ENCODE results near the gene CSE1L.

CSE1L gene

GRCh38 chr20:49052334-49052733 lies 6.2 kb downstream of the CSE1L start (continued):
- TF ChIP-seq, protein P1, sequence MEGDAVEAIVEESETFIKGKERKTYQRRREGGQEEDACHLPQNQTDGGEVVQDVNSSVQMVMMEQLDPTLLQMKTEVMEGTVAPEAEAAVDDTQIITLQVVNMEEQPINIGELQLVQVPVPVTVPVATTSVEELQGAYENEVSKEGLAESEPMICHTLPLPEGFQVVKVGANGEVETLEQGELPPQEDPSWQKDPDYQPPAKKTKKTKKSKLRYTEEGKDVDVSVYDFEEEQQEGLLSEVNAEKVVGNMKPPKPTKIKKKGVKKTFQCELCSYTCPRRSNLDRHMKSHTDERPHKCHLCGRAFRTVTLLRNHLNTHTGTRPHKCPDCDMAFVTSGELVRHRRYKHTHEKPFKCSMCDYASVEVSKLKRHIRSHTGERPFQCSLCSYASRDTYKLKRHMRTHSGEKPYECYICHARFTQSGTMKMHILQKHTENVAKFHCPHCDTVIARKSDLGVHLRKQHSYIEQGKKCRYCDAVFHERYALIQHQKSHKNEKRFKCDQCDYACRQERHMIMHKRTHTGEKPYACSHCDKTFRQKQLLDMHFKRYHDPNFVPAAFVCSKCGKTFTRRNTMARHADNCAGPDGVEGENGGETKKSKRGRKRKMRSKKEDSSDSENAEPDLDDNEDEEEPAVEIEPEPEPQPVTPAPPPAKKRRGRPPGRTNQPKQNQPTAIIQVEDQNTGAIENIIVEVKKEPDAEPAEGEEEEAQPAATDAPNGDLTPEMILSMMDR (tag by site-specific recombination; IDR thresholded peaks at IDR 0.05) = no peak
- TF ChIP-seq ZNF521 (tag by site-specific recombination; IDR thresholded peaks at IDR 0.05) = no peak
- TF ChIP-seq ZFP37 (tag by site-specific recombination; IDR thresholded peaks at IDR 0.05) = no peak
- TF ChIP-seq, protein P2, sequence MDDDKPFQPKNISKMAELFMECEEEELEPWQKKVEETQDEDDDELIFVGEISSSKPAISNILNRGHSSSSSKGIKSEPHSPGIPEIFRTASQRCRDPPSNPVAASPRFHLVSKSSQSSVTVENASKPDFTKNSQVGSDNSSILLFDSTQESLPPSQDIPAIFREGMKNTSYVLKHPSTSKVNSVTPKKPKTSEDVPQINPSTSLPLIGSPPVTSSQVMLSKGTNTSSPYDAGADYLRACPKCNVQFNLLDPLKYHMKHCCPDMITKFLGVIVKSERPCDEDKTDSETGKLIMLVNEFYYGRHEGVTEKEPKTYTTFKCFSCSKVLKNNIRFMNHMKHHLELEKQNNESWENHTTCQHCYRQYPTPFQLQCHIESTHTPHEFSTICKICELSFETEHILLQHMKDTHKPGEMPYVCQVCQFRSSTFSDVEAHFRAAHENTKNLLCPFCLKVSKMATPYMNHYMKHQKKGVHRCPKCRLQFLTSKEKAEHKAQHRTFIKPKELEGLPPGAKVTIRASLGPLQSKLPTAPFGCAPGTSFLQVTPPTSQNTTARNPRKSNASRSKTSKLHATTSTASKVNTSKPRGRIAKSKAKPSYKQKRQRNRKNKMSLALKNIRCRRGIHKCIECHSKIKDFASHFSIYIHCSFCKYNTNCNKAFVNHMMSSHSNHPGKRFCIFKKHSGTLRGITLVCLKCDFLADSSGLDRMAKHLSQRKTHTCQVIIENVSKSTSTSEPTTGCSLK (tag by site-specific recombination; IDR thresholded peaks at IDR 0.05) = no peak
- no peak for TF ChIP-seq ZSCAN30 (tag by site-specific recombination; IDR thresholded peaks at IDR 0.05)
- TF ChIP-seq MYNN (tag by site-specific recombination; IDR thresholded peaks at IDR 0.05; ENCODE audit: borderline replicate concordance) = no peak
- no peak for TF ChIP-seq ZNF747 (tag by site-specific recombination; IDR thresholded peaks at IDR 0.05)
- TF ChIP-seq, protein P3, sequence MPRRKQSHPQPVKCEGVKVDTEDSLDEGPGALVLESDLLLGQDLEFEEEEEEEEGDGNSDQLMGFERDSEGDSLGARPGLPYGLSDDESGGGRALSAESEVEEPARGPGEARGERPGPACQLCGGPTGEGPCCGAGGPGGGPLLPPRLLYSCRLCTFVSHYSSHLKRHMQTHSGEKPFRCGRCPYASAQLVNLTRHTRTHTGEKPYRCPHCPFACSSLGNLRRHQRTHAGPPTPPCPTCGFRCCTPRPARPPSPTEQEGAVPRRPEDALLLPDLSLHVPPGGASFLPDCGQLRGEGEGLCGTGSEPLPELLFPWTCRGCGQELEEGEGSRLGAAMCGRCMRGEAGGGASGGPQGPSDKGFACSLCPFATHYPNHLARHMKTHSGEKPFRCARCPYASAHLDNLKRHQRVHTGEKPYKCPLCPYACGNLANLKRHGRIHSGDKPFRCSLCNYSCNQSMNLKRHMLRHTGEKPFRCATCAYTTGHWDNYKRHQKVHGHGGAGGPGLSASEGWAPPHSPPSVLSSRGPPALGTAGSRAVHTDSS (tag by site-specific recombination; IDR thresholded peaks at IDR 0.05) = no peak
- no peak for TF ChIP-seq ZNF223 (tag by site-specific recombination; IDR thresholded peaks at IDR 0.05)
- no peak for TF ChIP-seq ZNF580 (tag by site-specific recombination; IDR thresholded peaks at IDR 0.05)
- TF ChIP-seq, protein P4, sequence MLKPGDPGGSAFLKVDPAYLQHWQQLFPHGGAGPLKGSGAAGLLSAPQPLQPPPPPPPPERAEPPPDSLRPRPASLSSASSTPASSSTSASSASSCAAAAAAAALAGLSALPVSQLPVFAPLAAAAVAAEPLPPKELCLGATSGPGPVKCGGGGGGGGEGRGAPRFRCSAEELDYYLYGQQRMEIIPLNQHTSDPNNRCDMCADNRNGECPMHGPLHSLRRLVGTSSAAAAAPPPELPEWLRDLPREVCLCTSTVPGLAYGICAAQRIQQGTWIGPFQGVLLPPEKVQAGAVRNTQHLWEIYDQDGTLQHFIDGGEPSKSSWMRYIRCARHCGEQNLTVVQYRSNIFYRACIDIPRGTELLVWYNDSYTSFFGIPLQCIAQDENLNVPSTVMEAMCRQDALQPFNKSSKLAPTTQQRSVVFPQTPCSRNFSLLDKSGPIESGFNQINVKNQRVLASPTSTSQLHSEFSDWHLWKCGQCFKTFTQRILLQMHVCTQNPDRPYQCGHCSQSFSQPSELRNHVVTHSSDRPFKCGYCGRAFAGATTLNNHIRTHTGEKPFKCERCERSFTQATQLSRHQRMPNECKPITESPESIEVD (tag by site-specific recombination; IDR thresholded peaks at IDR 0.05) = 0 out of 2 replicates have a peak, but pooled peaks have one; percentile 18

- Histone ChIP-seq H3K36me3 (ENCODE audit: control insufficient read depth in 2 of 2, insufficient read depth in 1 of 2, low read length in 2 of 2) (peaks cover 32 to 64% of the 10 kb centered on the region in 2 experiments; a peak in 2 of 3 replicates), H3K27ac (ENCODE audit: extremely low read depth, low read depth, low read length) (no peak overlapping the region), H3K4me3 (ENCODE audit: low read depth, low read length) (no peak overlapping the region)
These were observed 8.0 kb downstream of the CSE1L start for GRCh38 chr20:49054056-49054643.

More at GRCh38 chr20:49054056-49054643, 8.0 kb downstream of the CSE1L start:
- peaks cover 6% of the 10 kb centered on the region; the same call in 1 of the 2 replicates for H3K4me1 ChIP-seq (ENCODE audit: control insufficient read depth, insufficient read depth, low read length)
- H3K9me3 ChIP-seq (ENCODE audit: control insufficient read depth, insufficient read depth, low read depth, low read length) = no peaks in the 10 kb centered on the region
- TF ChIP-seq RBAK (tag by site-specific recombination; IDR thresholded peaks at IDR 0.05) (no peak), ZSCAN18 (tag by site-specific recombination; IDR thresholded peaks at IDR 0.05) (no peak), ZNF174 (tag by site-specific recombination; IDR thresholded peaks at IDR 0.05) (no peak), ZNF600 (tag by site-specific recombination; IDR thresholded peaks at IDR 0.05) (no peak)
- CTCF ChIA-PET = no interaction called here
- POLR2A ChIA-PET = interaction anchor here (0.9 to 3.6 kb wide), 2 partner anchors 8 to 10 kb away, joined by 3 to 22 read pairs; partner anchors contain the start of gene CSE1L

All from HEK293 (cell line).